Liver (tissue), 9 donors: ENCODE data around the gene AP2S1. TPM values are rescaled to one million over a fixed set of nuclear protein-coding genes. Genes with fewer than 3 reads are reported as not detected.

Experiments
- DNase-seq: peaks from one replicate; pipeline ENCODE4 v3.0.0-alpha.2; 2017; ENCODE audit warnings: low spot score
- H3K27ac ChIP-seq, 2 donors: one replicate each; pipeline ENCODE4 v1.7.0; 2013; ENCODE audit warnings: inconsistent platforms in 2 of 2, low read length in 2 of 2, control low read depth in 1 of 2, low read depth in 1 of 2, mild to moderate bottlenecking in 1 of 2
- H3K27me3 ChIP-seq, 4 donors: one replicate each; pipeline versions ENCODE4 v1.6.1 to v1.7.0; 2013; ENCODE audit warnings: low read length in 3 of 4, inconsistent platforms in 1 of 4, mild to moderate bottlenecking in 1 of 4, moderate library complexity in 1 of 4; ENCODE audit not compliant: control insufficient read depth in 4 of 4, insufficient read depth in 4 of 4
- H3K36me3 ChIP-seq, 4 donors: one replicate each; pipeline versions ENCODE4 v1.6.1 to v1.7.0; 2013; ENCODE audit warnings: low read length in 3 of 4, mild to moderate bottlenecking in 3 of 4, low read depth in 1 of 4, moderate library complexity in 1 of 4; ENCODE audit not compliant: control insufficient read depth in 4 of 4, insufficient read depth in 3 of 4
- H3K4me1 ChIP-seq, 4 donors: one replicate each; pipeline versions ENCODE4 v1.6.1 to v1.7.0; 2013; ENCODE audit warnings: low read length in 3 of 4, mild to moderate bottlenecking in 3 of 4, moderate library complexity in 1 of 4; ENCODE audit not compliant: control insufficient read depth in 4 of 4, insufficient read depth in 4 of 4
- H3K4me3 ChIP-seq, 3 donors: one replicate each; pipeline versions ENCODE4 v1.6.1 to v1.7.0; 2013; ENCODE audit warnings: low read length in 3 of 3, control low read depth in 1 of 3, low read depth in 1 of 3, mild to moderate bottlenecking in 1 of 3
- H3K9ac ChIP-seq, 2 donors: one replicate each; pipeline ENCODE4 v1.7.0; 2013; ENCODE audit warnings: low read length in 2 of 2, mild to moderate bottlenecking in 2 of 2, moderate library complexity in 2 of 2, control low read depth in 1 of 2, low read depth in 1 of 2
- H3K9me3 ChIP-seq, 4 donors: one replicate each; pipeline versions ENCODE4 v1.6.1 to v1.7.0; 2013; ENCODE audit warnings: low read length in 3 of 4; ENCODE audit not compliant: control insufficient read depth in 4 of 4
- CTCF ChIP-seq: fragments of 150-350 bp; IDR thresholded peaks from 2 replicates; pipeline ENCODE4 v1.5.1; 2017; ENCODE audit warnings: improper control_type of control experiment, low read depth, low read length; ENCODE audit not compliant: missing input control
- EGR1 ChIP-seq, 2 donors: IDR thresholded peaks; 2 replicates each; pipeline ENCODE4 v1.6.1; 2016 to 2018; ENCODE audit warnings: antibody characterized with exemption in 2 of 2, low read depth in 2 of 2
- FOXA1 ChIP-seq: IDR thresholded peaks from 2 replicates; pipeline ENCODE4 v1.6.1; 2016; ENCODE audit warnings: antibody characterized with exemption
- FOXA2 ChIP-seq: IDR thresholded peaks from 2 replicates; pipeline ENCODE4 v1.6.1; 2016; ENCODE audit warnings: antibody characterized with exemption
- HNF4G ChIP-seq: IDR thresholded peaks from 2 replicates; pipeline ENCODE4 v1.6.1; 2016; ENCODE audit warnings: antibody characterized with exemption
- JUND ChIP-seq, 2 donors: IDR thresholded peaks; 2 replicates each; pipeline ENCODE4 v1.6.1; 2016; ENCODE audit warnings: antibody characterized with exemption in 2 of 2
- NR2F2 ChIP-seq: IDR thresholded peaks from 2 replicates; pipeline ENCODE4 v1.6.1; 2016; ENCODE audit warnings: antibody characterized with exemption
- RAD21 ChIP-seq, 2 donors: IDR thresholded peaks; 2 replicates each; pipeline ENCODE4 v1.6.1; 2016; ENCODE audit warnings: antibody characterized with exemption in 2 of 2, mild to moderate bottlenecking in 2 of 2
- REST ChIP-seq: IDR thresholded peaks from 2 replicates; pipeline ENCODE4 v1.6.1; 2016; ENCODE audit warnings: antibody characterized with exemption, mild to moderate bottlenecking
- RXRA ChIP-seq, 2 donors: IDR thresholded peaks; 2 replicates each; pipeline ENCODE4 v1.6.1; 2017 to 2018; ENCODE audit warnings: antibody characterized with exemption in 2 of 2, mild to moderate bottlenecking in 1 of 2
- SP1 ChIP-seq: IDR thresholded peaks from 2 replicates; pipeline ENCODE4 v1.6.1; 2018; ENCODE audit warnings: antibody characterized with exemption, mild to moderate bottlenecking
- TAF1 ChIP-seq: conservative IDR thresholded peaks from 2 replicates; pipeline ENCODE4 v1.6.1; 2016; ENCODE audit warnings: antibody characterized with exemption, mild to moderate bottlenecking
- YY1 ChIP-seq: IDR thresholded peaks from 2 replicates; pipeline ENCODE4 v1.6.1; 2016; ENCODE audit warnings: antibody characterized with exemption, mild to moderate bottlenecking
- WGBS: extraction: QIAGEN DNeasy Blood & Tissue Kit; methylation state at CpG from one replicate; pipeline ENCODE4 v1.1.7; 2013; 5-methylcytosine and 5-hydroxymethylcytosine counted together
- polyA plus RNA-seq, 2 donors: library from polyadenylated mRNA; stranded (reverse) in 1 of 2; unstranded in 1 of 2; fragments of 200-250 nt in 1 of 2; fragments of >200 nt in 1 of 2; fragmentation: Nextera tagmentation in 1 of 2; extraction: Ambion mirVana in 1 of 2; gene quantifications; one replicate each; pipeline versions ENCODE4 v1.2.1 to v1.2.3, GENCODE V29; 2013 to 2015
- total RNA-seq, 2 donors: library from RNA; depleted of rRNA; stranded (reverse); fragments of >200 nt; gene quantifications; one replicate each; pipeline ENCODE4 v1.2.3, GENCODE V29; 2014
- TF ChIP-seq, protein P1 (sequence below): IDR thresholded peaks from 2 replicates; pipeline ENCODE4 v1.6.1; 2016; ENCODE audit warnings: antibody characterized with exemption
- TF ChIP-seq, protein P2 (sequence below): IDR thresholded peaks from 2 replicates; pipeline ENCODE4 v1.6.1; 2016; ENCODE audit warnings: antibody characterized with exemption
- donor health status: healthy.
- donor health status: healthy.
- donor health status: healthy.
- donor health status: healthy.
- donor health status: healthy.

Gene AP2S1
- total and polyA plus RNA-seq, 4 donors: 28.3 to 168 (median 79.0) TPM

GRCh38 chr19:46842791-46843190 lies 7.9 kb downstream of the AP2S1 start:
- no peak for TF ChIP-seq JUND (IDR thresholded peaks at IDR 0.05)
- TF ChIP-seq CTCF: no peak
- no peak for TF ChIP-seq FOXA2
- TF ChIP-seq REST: no peak
- no peak for TF ChIP-seq YY1
- TF ChIP-seq TAF1: no peak
- no peak for TF ChIP-seq HNF4G
- no peak for TF ChIP-seq FOXA1
- no peak for TF ChIP-seq EGR1 (IDR thresholded peaks at IDR 0.05; ENCODE audit: low read depth in 2 of 2)
- TF ChIP-seq, protein P1, sequence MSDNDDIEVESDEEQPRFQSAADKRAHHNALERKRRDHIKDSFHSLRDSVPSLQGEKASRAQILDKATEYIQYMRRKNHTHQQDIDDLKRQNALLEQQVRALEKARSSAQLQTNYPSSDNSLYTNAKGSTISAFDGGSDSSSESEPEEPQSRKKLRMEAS: no peak
- TF ChIP-seq RAD21 (IDR thresholded peaks at IDR 0.05): no peak
- TF ChIP-seq NR2F2: no peak
- no peak for TF ChIP-seq SP1
- Histone ChIP-seq H3K9me3 (no peaks in the 10 kb centered on the region), H3K36me3 (peaks cover 8 to 25% (median 15%) of the 10 kb centered on the region in 4 donors), H3K27me3 (no peaks in the 10 kb centered on the region), H3K4me3 (no peak overlapping the region), H3K27ac (no peak overlapping the region), H3K9ac (no peak overlapping the region), H3K4me1 (peaks cover 0 to 3% (median 0%) of the 10 kb centered on the region in 4 donors)
- no peak for DNase-seq
- WGBS: 90% methylated on average over 11 of the region's 11 CpGs

DNA sequence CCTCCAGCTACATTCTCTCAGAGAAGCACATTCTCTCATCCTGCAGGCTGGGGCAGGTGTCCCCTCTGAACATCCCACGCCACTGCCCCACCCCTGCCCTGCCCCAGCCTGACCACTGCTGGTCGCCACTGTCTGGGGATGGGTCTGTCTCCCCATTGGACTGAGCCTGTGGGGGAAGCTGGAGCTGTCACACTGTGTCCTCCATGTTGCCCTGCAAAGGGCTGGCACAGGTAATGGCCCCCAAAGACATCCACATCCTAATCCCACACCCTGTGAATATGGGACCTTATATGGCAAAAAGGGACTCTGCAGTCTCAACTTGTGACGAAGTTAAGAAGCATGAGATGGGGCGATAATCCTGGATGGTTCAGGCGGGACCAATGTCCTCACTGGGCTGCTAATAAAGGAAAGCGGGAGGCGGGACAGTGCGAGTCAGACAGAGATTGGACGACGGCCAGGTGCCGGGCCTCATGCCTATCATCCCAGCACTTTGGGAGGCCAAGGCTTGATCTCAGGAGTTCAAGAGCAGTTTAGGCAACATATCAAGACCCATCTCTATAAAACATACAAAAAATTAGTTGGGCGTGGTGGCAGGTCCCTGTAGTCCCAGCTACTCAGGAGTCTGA lies 9.1 kb downstream of the AP2S1 start:
- Histone ChIP-seq H3K27ac (no peak overlapping the region), H3K9me3 (no peaks in the 10 kb centered on the region), H3K27me3 (no peaks in the 10 kb centered on the region), H3K9ac (no peak overlapping the region), H3K4me1 (peaks cover 0 to 7% (median 4%) of the 10 kb centered on the region in 4 donors), H3K36me3 (peaks cover 8 to 29% (median 15%) of the 10 kb centered on the region in 4 donors), H3K4me3 (no peak overlapping the region)
- TF ChIP-seq, protein P2, sequence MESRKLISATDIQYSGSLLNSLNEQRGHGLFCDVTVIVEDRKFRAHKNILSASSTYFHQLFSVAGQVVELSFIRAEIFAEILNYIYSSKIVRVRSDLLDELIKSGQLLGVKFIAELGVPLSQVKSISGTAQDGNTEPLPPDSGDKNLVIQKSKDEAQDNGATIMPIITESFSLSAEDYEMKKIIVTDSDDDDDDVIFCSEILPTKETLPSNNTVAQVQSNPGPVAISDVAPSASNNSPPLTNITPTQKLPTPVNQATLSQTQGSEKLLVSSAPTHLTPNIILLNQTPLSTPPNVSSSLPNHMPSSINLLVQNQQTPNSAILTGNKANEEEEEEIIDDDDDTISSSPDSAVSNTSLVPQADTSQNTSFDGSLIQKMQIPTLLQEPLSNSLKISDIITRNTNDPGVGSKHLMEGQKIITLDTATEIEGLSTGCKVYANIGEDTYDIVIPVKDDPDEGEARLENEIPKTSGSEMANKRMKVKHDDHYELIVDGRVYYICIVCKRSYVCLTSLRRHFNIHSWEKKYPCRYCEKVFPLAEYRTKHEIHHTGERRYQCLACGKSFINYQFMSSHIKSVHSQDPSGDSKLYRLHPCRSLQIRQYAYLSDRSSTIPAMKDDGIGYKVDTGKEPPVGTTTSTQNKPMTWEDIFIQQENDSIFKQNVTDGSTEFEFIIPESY: no peak
- peak in 1 of 2 donors; percentile 25 for TF ChIP-seq RXRA (IDR thresholded peaks at IDR 0.05)
- 71% methylated on average over 12 of the region's 12 CpGs for WGBS
- DNase-seq: no peak
